GM12878 (cell line): ENCODE measurements around the gene SMCO1. TPM values are rescaled to one million over a fixed set of nuclear protein-coding genes. Genes with fewer than 3 reads are reported as not detected.
A peak's percentile ranks its signal among the peaks of the same experiment; 100 is the strongest.

Experiments used
- ATAC-seq: fragments of 200-7000 bp; cut with Tn5 transposase; 3 replicates; pipeline ENCODE4 v1.9.1; 2020; ENCODE audit warnings: mild to moderate bottlenecking, moderate library complexity
- BruUV-seq: library from RNA; stranded (reverse); fragments of 400-500 nt; replicated peaks from 2 replicates; lab custom pipeline; 2021; lab: Mats Ljungman, UMichigan
- CTCF ChIA-PET: fragments of 300-600 bp; sonication (Branson Sonifier 250); formaldehyde crosslinking; extraction: SDS; loops from one replicate; lab custom pipeline; 2021; ENCODE audit warnings: inconsistent platforms; lab: Yijun Ruan, JAX
- POLR2A ChIA-PET: fragments of 350-600 bp; formaldehyde crosslinking; extraction: SDS; loops from one replicate; lab custom pipeline; 2021; ENCODE audit warnings: inconsistent platforms; lab: Charles Lee
- RAD21 ChIA-PET: fragments of 300-600 bp; sonication (Branson Sonifier 250); formaldehyde crosslinking; loops from one replicate; lab custom pipeline; 2023; ENCODE audit warnings: antibody characterized with exemption; ENCODE audit not compliant: unreplicated experiment; lab: Charles Lee
- SMC1A ChIA-PET: fragments of 300-600 bp; sonication (Branson Sonifier 250); formaldehyde crosslinking; loops from one replicate; lab custom pipeline; 2023; ENCODE audit not compliant: unreplicated experiment, uncharacterized antibody; lab: Charles Lee
- DNase-seq: peaks from one replicate; pipeline ENCODE4 v3.0.0-alpha.2; 2011; ENCODE audit warnings: low read depth, low spot score
- FAIRE-seq: peaks from 3 replicates; lab custom pipeline; 2011; peaks lifted over from hg19 to GRCh38; lab: Jason Lieb, UNC
- H2AFZ ChIP-seq: 2 replicates; pipeline ENCODE4 v1.6.0; 2011; ENCODE audit warnings: low read depth, low read length, control low read depth; ENCODE audit not compliant: control insufficient read depth
- H3K27ac ChIP-seq: 2 replicates; pipeline ENCODE4 v1.5.1; 2011; ENCODE audit warnings: control low read depth; ENCODE audit not compliant: control insufficient read depth, insufficient read depth
- H3K27me3 ChIP-seq, 2 experiments: replicated peaks in 1 of 2; 2 replicates each; pipeline versions ENCODE4 v1.6.0 to v1.6.1; 2011; ENCODE audit warnings: low read length in 1 of 2; ENCODE audit not compliant: control insufficient read depth in 2 of 2, insufficient read depth in 2 of 2
- H3K36me3 ChIP-seq, 2 experiments: 2 replicates each; pipeline ENCODE4 v1.5.1; 2011; ENCODE audit warnings: low read length in 1 of 2; ENCODE audit not compliant: control insufficient read depth in 2 of 2, insufficient read depth in 2 of 2
- H3K4me1 ChIP-seq: 2 replicates; pipeline ENCODE4 v1.6.1; 2011; ENCODE audit warnings: mild to moderate bottlenecking, low read length, moderate library complexity, mixed read lengths; ENCODE audit not compliant: control insufficient read depth, insufficient read depth
- H3K4me2 ChIP-seq: 2 replicates; pipeline ENCODE4 v1.6.0; 2011; ENCODE audit warnings: control low read depth; ENCODE audit not compliant: control insufficient read depth, insufficient read depth
- H3K4me3 ChIP-seq: fragments of 200-600 bp; sonication (generic); 2 replicates; pipeline ENCODE4 v1.5.1; 2016
- H3K79me2 ChIP-seq: 2 replicates; pipeline ENCODE4 v1.6.0; 2011; ENCODE audit warnings: low read length; ENCODE audit not compliant: control insufficient read depth, insufficient read depth
- H3K9ac ChIP-seq: 2 replicates; pipeline ENCODE4 v1.8.0; 2011; ENCODE audit warnings: low read length, control low read depth, mixed read lengths; ENCODE audit not compliant: control insufficient read depth, insufficient read depth
- H3K9me3 ChIP-seq: replicated peaks from 3 replicates; pipeline ENCODE4 v1.5.1; 2011; ENCODE audit warnings: mild to moderate bottlenecking, low read length; ENCODE audit not compliant: control insufficient read depth, insufficient read depth
- H4K20me1 ChIP-seq: 2 replicates; pipeline ENCODE4 v1.6.0; 2011; ENCODE audit not compliant: control insufficient read depth, insufficient read depth
- ATF7 ChIP-seq: fragments of 450-650 bp; IDR thresholded peaks from 2 replicates; pipeline ENCODE4 v1.6.1; 2016; ENCODE audit warnings: low read depth, mild to moderate bottlenecking
- BCL11A ChIP-seq: IDR thresholded peaks from 2 replicates; pipeline ENCODE4 v1.6.1; 2011; ENCODE audit warnings: low read depth, low read length
- BHLHE40 ChIP-seq, 2 experiments: fragments of 450-650 bp in 1 of 2; IDR thresholded peaks; 2 replicates each; pipeline ENCODE4 v1.6.1; 2011 to 2017; ENCODE audit warnings: low read depth in 2 of 2, borderline replicate concordance in 1 of 2, improper control_type of control experiment in 1 of 2, low read length in 1 of 2, mild to moderate bottlenecking in 1 of 2
- GATAD2B ChIP-seq: fragments of 450-650 bp; conservative IDR thresholded peaks from 2 replicates; pipeline ENCODE4 v1.6.1; 2017; ENCODE audit warnings: low read depth, mild to moderate bottlenecking, moderate library complexity
- RAD21 ChIP-seq: IDR thresholded peaks from 2 replicates; pipeline ENCODE4 v1.6.1; 2011; ENCODE audit warnings: mild to moderate bottlenecking, low read depth, low read length, moderate library complexity; ENCODE audit not compliant: insufficient read depth
- RFX5 ChIP-seq: IDR thresholded peaks from 2 replicates; pipeline ENCODE4 v1.6.1; 2011; ENCODE audit warnings: low read depth, low read length, improper control_type of control experiment
- ZNF384 ChIP-seq: IDR thresholded peaks from 2 replicates; pipeline ENCODE4 v1.6.1; 2012; ENCODE audit warnings: low read depth, mild to moderate bottlenecking, low read length, improper control_type of control experiment, borderline replicate concordance
- WGBS: methylation state at CpG from one replicate; pipeline ENCODE4 v1.1.6; 2016; ENCODE audit warnings: low lambda C conversion rate; ENCODE audit not compliant: insufficient replicate concordance, insufficient coverage; ENCODE audit errors: missing lambda C conversion rate; 5-methylcytosine and 5-hydroxymethylcytosine counted together
- in situ Hi-C: fragments of 300-500 bp; cut with MboI; formaldehyde crosslinking; loops from 9 replicates; pipeline ENCODE4 v1.14.3; 2018; ENCODE audit warnings: mixed read lengths
- intact Hi-C: fragments of 100-400 bp; cut with micrococcal nuclease; formaldehyde crosslinking; loops from one replicate; pipeline ENCODE4 v1.14.2; 2022; ENCODE audit not compliant: unreplicated experiment
- polyA plus RNA-seq, 11 experiments: library from polyadenylated mRNA; depleted of rRNA in 4 of 11; unstranded in 6 of 11; stranded (reverse) in 5 of 11; fragments of >200 nt; fragmentation: Nextera tagmentation in 4 of 11; fragmentation: Illumina TruSeq in 1 of 11; extraction: Ambion mirVana in 4 of 11; extraction: Trizol in 1 of 11; gene quantifications; 1 replicate in 1 of 11; 2 replicates in 10 of 11; pipeline versions ENCODE4 v1.2.1 to v1.2.3, GENCODE V29; 2011 to 2016; ENCODE audit warnings: inconsistent platforms in 2 of 11, missing spikeins in 2 of 11, low read depth in 1 of 11
- total RNA-seq, 4 experiments: library from RNA; depleted of rRNA in 3 of 4; stranded (reverse); fragments of >200 nt in 3 of 4; fragmentation: Illumina TruSeq in 1 of 4; extraction: Trizol in 1 of 4; gene quantifications; 2 replicates each; pipeline versions ENCODE4 v1.2.1 to v1.2.3, GENCODE V29; 2013 to 2021
- TF ChIP-seq, protein P1 (sequence below): IDR thresholded peaks from 2 replicates; pipeline ENCODE4 v1.6.1; 2011; ENCODE audit warnings: low read depth, low read length, improper control_type of control experiment, borderline replicate concordance
- TF ChIP-seq, protein P2 (sequence below): IDR thresholded peaks from 2 replicates; pipeline ENCODE4 v1.6.1; 2011; ENCODE audit warnings: borderline replicate concordance, low read depth, mild to moderate bottlenecking, moderate library complexity, mixed read lengths, low read length; ENCODE audit not compliant: insufficient read depth; ENCODE audit errors: extremely low read length
- TF ChIP-seq, protein P3 (sequence below): fragments of 150-350 bp; IDR thresholded peaks from 2 replicates; pipeline ENCODE4 v1.6.1; 2014; ENCODE audit warnings: mild to moderate bottlenecking, low read depth, low read length
- TF ChIP-seq, protein P4 (sequence below): fragments of 450-650 bp; IDR thresholded peaks from 2 replicates; pipeline ENCODE4 v1.6.1; 2017; ENCODE audit warnings: low read depth, mild to moderate bottlenecking, moderate library complexity

The SMCO1 gene
- total and polyA plus RNA-seq, 10 of the 15 experiments (the other 5 are each of a cell fraction or from before 2014, with no cell fraction given), result 0.05 TPM; not detected in 9

DNA sequence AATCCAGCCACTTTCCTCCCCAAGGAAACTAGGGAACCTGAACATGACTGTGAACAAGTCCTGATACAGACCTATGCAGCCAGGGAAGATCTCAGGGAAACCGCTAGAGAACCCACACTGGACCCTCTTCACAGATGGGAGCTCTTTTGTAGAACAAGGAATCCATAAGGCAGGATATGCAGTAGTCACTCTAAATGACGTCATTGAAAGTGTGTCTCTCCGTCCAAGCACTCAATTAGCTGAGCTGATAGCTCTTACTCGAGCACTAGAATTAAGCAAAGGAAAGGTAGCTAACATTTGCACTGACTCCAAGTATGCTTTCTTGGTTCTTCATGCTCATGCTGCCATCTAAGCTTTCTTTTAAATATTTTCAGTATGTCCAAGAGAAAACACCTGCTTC is 10.0 kb upstream of the SMCO1 start:
- TF ChIP-seq, protein P1, sequence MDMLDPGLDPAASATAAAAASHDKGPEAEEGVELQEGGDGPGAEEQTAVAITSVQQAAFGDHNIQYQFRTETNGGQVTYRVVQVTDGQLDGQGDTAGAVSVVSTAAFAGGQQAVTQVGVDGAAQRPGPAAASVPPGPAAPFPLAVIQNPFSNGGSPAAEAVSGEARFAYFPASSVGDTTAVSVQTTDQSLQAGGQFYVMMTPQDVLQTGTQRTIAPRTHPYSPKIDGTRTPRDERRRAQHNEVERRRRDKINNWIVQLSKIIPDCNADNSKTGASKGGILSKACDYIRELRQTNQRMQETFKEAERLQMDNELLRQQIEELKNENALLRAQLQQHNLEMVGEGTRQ, result no peak
- peak; percentile 73 for TF ChIP-seq ATF7
- intact Hi-C loops, result no loop called here
- ChIA-PET SMC1A (interaction anchor here (1.0 to 1.2 kb wide), 2 partner anchors 51 to 81 kb away, joined by 3 read pairs; no protein-coding TSS in a partner anchor), CTCF (interaction anchor here (0.8 to 4.9 kb wide), 6 partner anchors 8 to 128 kb away, joined by 3 to 27 read pairs (median 3); no protein-coding TSS in a partner anchor), POLR2A (no interaction called here), RAD21 (no interaction called here)
- H3K27ac ChIP-seq, result no peak overlapping the region
- no peaks in the 10 kb centered on the region for H3K27me3 ChIP-seq
- no peak overlapping the region for H2AFZ ChIP-seq
- no peak for ATAC-seq
- no peaks in the 10 kb centered on the region for H4K20me1 ChIP-seq
- H3K36me3 ChIP-seq, result no peaks in the 10 kb centered on the region
- H3K79me2 ChIP-seq, result no peaks in the 10 kb centered on the region
- 86% methylated on average over 4 of the region's 4 CpGs for WGBS
- no peak overlapping the region for H3K9ac ChIP-seq
- no peak overlapping the region for H3K4me2 ChIP-seq
- in situ Hi-C loops, result no loop called here
- FAIRE-seq, result no peak
- peaks cover 11% of the 10 kb centered on the region for H3K9me3 ChIP-seq
- no peak overlapping the region for H3K4me3 ChIP-seq
- BruUV-seq, result no TSS peak
- no peak for DNase-seq
- peaks cover 13% of the 10 kb centered on the region for H3K4me1 ChIP-seq

DNA sequence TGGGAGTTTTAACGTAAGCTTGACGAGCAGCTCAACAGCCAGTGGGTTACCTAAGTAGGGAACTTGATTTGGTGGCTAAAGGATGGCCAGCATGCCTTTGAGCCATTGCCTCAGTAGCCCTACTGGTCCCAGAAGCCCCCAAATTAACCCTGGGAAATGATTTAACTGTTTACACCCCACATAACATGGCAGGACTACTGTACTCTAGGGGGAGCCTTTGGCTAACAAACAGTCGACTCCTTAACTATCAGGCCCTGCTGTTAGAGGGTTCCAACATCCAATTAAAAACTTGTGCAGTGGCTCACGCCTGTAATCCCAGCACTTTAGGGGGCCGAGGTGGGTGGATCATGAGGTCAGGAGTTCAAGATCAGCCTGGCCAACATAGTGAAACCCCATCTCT is 9.4 kb upstream of the SMCO1 start:
- Histone ChIP-seq H3K9ac (no peak overlapping the region), H2AFZ (no peak overlapping the region), H3K4me1 (peaks cover 13% of the 10 kb centered on the region), H3K27me3 (no peaks in the 10 kb centered on the region), H3K9me3 (peaks cover 17% of the 10 kb centered on the region), H4K20me1 (no peaks in the 10 kb centered on the region), H3K27ac (no peak overlapping the region), H3K4me3 (no peak overlapping the region), H3K36me3 (no peaks in the 10 kb centered on the region), H3K4me2 (no peak overlapping the region), H3K79me2 (no peaks in the 10 kb centered on the region)
- 65% methylated on average over 5 of the region's 5 CpGs for WGBS
- RAD21 ChIA-PET, result interaction anchor here (3.0 kb wide), 1 partner anchor 269 kb away, joined by 17 read pairs; no protein-coding TSS in a partner anchor
- intact Hi-C loops, result no loop called here
- POLR2A ChIA-PET, result no interaction called here
- no peak for ATAC-seq
- BruUV-seq, result no TSS peak
- SMC1A ChIA-PET, result interaction anchor here (1.0 to 1.7 kb wide), 3 partner anchors 51 to 82 kb away, joined by 3 to 6 read pairs (median 3); no protein-coding TSS in a partner anchor
- CTCF ChIA-PET, result interaction anchor here (0.6 to 4.9 kb wide), 12 partner anchors 10 to 272 kb away, joined by 3 to 48 read pairs (median 4); no protein-coding TSS in a partner anchor
- no peak for DNase-seq
- no peak for FAIRE-seq
- TF ChIP-seq GATAD2B, result no peak
- no peak for TF ChIP-seq BHLHE40 (IDR thresholded peaks at IDR 0.05; ENCODE audit: borderline replicate concordance in 1 of 2, low read depth in 2 of 2, low read length in 1 of 2)
- TF ChIP-seq ZNF384, result no peak
- TF ChIP-seq, protein P2, sequence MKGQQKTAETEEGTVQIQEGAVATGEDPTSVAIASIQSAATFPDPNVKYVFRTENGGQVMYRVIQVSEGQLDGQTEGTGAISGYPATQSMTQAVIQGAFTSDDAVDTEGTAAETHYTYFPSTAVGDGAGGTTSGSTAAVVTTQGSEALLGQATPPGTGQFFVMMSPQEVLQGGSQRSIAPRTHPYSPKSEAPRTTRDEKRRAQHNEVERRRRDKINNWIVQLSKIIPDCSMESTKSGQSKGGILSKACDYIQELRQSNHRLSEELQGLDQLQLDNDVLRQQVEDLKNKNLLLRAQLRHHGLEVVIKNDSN, result no peak
- TF ChIP-seq RAD21, result peak; percentile 31; the same call in 1 of the 2 replicates
- TF ChIP-seq, protein P3, sequence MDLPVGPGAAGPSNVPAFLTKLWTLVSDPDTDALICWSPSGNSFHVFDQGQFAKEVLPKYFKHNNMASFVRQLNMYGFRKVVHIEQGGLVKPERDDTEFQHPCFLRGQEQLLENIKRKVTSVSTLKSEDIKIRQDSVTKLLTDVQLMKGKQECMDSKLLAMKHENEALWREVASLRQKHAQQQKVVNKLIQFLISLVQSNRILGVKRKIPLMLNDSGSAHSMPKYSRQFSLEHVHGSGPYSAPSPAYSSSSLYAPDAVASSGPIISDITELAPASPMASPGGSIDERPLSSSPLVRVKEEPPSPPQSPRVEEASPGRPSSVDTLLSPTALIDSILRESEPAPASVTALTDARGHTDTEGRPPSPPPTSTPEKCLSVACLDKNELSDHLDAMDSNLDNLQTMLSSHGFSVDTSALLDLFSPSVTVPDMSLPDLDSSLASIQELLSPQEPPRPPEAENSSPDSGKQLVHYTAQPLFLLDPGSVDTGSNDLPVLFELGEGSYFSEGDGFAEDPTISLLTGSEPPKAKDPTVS, result no peak
- no peak for TF ChIP-seq BCL11A
- TF ChIP-seq RFX5, result no peak
- TF ChIP-seq, protein P4, sequence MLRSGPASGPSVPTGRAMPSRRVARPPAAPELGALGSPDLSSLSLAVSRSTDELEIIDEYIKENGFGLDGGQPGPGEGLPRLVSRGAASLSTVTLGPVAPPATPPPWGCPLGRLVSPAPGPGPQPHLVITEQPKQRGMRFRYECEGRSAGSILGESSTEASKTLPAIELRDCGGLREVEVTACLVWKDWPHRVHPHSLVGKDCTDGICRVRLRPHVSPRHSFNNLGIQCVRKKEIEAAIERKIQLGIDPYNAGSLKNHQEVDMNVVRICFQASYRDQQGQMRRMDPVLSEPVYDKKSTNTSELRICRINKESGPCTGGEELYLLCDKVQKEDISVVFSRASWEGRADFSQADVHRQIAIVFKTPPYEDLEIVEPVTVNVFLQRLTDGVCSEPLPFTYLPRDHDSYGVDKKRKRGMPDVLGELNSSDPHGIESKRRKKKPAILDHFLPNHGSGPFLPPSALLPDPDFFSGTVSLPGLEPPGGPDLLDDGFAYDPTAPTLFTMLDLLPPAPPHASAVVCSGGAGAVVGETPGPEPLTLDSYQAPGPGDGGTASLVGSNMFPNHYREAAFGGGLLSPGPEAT, result no peak
- in situ Hi-C loops, result loop anchor here (5.0 kb wide), 1 partner anchor 272 kb away; no protein-coding TSS in a partner anchor
